Measurements from ENCODE around the gene CLINT1.

- TF ChIP-seq CTCF (IDR thresholded peaks at IDR 0.05 in 4 of 5, conservative IDR thresholded peaks at IDR 0.05 in 1 of 5) (no peak), POLR2A (IDR thresholded peaks at IDR 0.05) (no peak)
Observed at GRCh38 chr5:157836121-157836753, 22.7 kb downstream of the CLINT1 start.

Measured in gastrocnemius medialis (tissue), 4 donors.